HEK293 (cell line): ENCODE results near the gene IL12A.

Source experiments
- CTCF ChIP-seq: fragments of 450-650 bp; formaldehyde crosslinking; IDR thresholded peaks from 2 replicates; pipeline ENCODE4 v1.5.1; 2016; ENCODE audit warnings: missing biosample characterization, missing genetic modification characterization
- TCF7L2 ChIP-seq: IDR thresholded peaks from 2 replicates; pipeline ENCODE4 v1.6.1; 2011; ENCODE audit warnings: low read depth, mild to moderate bottlenecking, inconsistent platforms, low read length, moderate library complexity, borderline replicate concordance
- TSHZ1 ChIP-seq: fragments of 450-650 bp; formaldehyde crosslinking; IDR thresholded peaks from 2 replicates; pipeline ENCODE4 v1.5.1; 2016; ENCODE audit warnings: missing biosample characterization, missing genetic modification characterization, borderline replicate concordance
- YY1 ChIP-seq: fragments of 450-650 bp; formaldehyde crosslinking; IDR thresholded peaks from 2 replicates; pipeline ENCODE4 v1.5.1; 2018; ENCODE audit warnings: missing biosample characterization, missing genetic modification characterization
- ZBTB20 ChIP-seq: fragments of 450-650 bp; formaldehyde crosslinking; IDR thresholded peaks from 2 replicates; pipeline ENCODE4 v1.5.1; 2016; ENCODE audit warnings: missing biosample characterization, missing genetic modification characterization
- ZNF214 ChIP-seq: fragments of 450-650 bp; formaldehyde crosslinking; IDR thresholded peaks from 2 replicates; pipeline ENCODE4 v1.5.1; 2017; ENCODE audit warnings: missing biosample characterization, mild to moderate bottlenecking, missing genetic modification characterization, borderline replicate concordance
- ZNF239 ChIP-seq: fragments of 450-650 bp; formaldehyde crosslinking; IDR thresholded peaks from 2 replicates; pipeline ENCODE4 v1.5.1; 2016; ENCODE audit warnings: missing biosample characterization, missing genetic modification characterization
- ZNF302 ChIP-seq: fragments of 450-650 bp; formaldehyde crosslinking; IDR thresholded peaks from 2 replicates; pipeline ENCODE4 v1.5.1; 2016; ENCODE audit warnings: missing biosample characterization, missing genetic modification characterization, low read depth
- ZNF423 ChIP-seq: fragments of 450-650 bp; formaldehyde crosslinking; IDR thresholded peaks from 2 replicates; pipeline ENCODE4 v1.5.1; 2016; ENCODE audit warnings: missing biosample characterization, missing genetic modification characterization
- ZNF433 ChIP-seq: fragments of 450-650 bp; formaldehyde crosslinking; IDR thresholded peaks from 2 replicates; pipeline ENCODE4 v1.5.1; 2016; ENCODE audit warnings: missing biosample characterization, missing genetic modification characterization, low read depth
- ZNF521 ChIP-seq: fragments of 450-650 bp; formaldehyde crosslinking; IDR thresholded peaks from 2 replicates; pipeline ENCODE4 v1.5.1; 2017; ENCODE audit warnings: missing biosample characterization, mild to moderate bottlenecking, missing genetic modification characterization
- ZNF654 ChIP-seq: fragments of 450-650 bp; formaldehyde crosslinking; IDR thresholded peaks from 2 replicates; pipeline ENCODE4 v1.5.1; 2016; ENCODE audit warnings: low read depth, missing biosample characterization, missing genetic modification characterization
- TF ChIP-seq, protein P1 (sequence below): fragments of 450-650 bp; formaldehyde crosslinking; IDR thresholded peaks from 2 replicates; pipeline ENCODE4 v1.5.1; 2016; ENCODE audit warnings: missing biosample characterization, missing genetic modification characterization

DNA sequence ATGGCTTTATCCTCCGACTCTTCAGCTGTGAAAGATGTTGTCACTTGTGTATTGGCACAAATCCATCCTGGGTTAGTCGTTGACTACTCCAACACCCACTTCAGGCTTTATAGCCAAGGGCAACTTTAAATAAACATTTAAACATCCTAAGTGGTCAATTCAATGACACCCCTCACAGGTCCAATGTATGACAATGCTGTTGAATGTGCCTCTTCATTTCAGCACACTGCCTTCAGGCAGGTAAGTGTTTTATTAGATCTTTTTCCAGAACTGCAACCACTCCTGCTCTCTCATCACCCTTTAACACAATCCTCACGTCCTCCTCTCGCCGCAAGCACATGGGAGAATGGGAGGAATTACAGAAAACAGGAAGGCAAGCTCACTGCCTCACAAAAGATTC lies 30.3 kb downstream of the IL12A start:
- no peak for TF ChIP-seq CTCF (tag by site-specific recombination)
- no peak for TF ChIP-seq YY1
- TF ChIP-seq TSHZ1 (tag by site-specific recombination) = no peak
- no peak for TF ChIP-seq ZNF433
- no peak for TF ChIP-seq ZNF302 (tag by site-specific recombination)
- no peak for TF ChIP-seq ZNF214 (tag by site-specific recombination)
- no peak for TF ChIP-seq ZBTB20
- no peak for TF ChIP-seq TCF7L2
- TF ChIP-seq ZNF423 (tag by site-specific recombination) = no peak
- TF ChIP-seq ZNF654 (tag by site-specific recombination) = no peak
- no peak for TF ChIP-seq ZNF239 (tag by site-specific recombination)
- TF ChIP-seq ZNF521 = no peak
- TF ChIP-seq, protein P1, sequence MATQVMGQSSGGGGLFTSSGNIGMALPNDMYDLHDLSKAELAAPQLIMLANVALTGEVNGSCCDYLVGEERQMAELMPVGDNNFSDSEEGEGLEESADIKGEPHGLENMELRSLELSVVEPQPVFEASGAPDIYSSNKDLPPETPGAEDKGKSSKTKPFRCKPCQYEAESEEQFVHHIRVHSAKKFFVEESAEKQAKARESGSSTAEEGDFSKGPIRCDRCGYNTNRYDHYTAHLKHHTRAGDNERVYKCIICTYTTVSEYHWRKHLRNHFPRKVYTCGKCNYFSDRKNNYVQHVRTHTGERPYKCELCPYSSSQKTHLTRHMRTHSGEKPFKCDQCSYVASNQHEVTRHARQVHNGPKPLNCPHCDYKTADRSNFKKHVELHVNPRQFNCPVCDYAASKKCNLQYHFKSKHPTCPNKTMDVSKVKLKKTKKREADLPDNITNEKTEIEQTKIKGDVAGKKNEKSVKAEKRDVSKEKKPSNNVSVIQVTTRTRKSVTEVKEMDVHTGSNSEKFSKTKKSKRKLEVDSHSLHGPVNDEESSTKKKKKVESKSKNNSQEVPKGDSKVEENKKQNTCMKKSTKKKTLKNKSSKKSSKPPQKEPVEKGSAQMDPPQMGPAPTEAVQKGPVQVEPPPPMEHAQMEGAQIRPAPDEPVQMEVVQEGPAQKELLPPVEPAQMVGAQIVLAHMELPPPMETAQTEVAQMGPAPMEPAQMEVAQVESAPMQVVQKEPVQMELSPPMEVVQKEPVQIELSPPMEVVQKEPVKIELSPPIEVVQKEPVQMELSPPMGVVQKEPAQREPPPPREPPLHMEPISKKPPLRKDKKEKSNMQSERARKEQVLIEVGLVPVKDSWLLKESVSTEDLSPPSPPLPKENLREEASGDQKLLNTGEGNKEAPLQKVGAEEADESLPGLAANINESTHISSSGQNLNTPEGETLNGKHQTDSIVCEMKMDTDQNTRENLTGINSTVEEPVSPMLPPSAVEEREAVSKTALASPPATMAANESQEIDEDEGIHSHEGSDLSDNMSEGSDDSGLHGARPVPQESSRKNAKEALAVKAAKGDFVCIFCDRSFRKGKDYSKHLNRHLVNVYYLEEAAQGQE (tag by site-specific recombination) = no peak
